ENCODE measurements around the gene PDGFB.

- TF ChIP-seq CTCF (IDR thresholded peaks at IDR 0.05) (no peak), POLR2A (IDR thresholded peaks at IDR 0.05) (no peak), POLR2AphosphoS5 (IDR thresholded peaks at IDR 0.05; ENCODE audit: insufficient read depth in 1 of 2, low read depth in 1 of 2) (no peak)
Measured at GRCh38 chr22:39290724-39291161, 46.0 kb upstream of the PDGFB start.

Measured in vagina (tissue), 2 donors.